Hepatocyte (in vitro differentiated cells): ENCODE measurements around the gene OR6J1.

Source experiments
- CTCF ChIP-seq: fragments of 200-600 bp; sonication (generic); IDR thresholded peaks from 2 replicates; pipeline ENCODE4 v1.5.1; 2016; ENCODE audit warnings: antibody characterized with exemption, mild to moderate bottlenecking; ENCODE audit not compliant: poor library complexity
- EZH2 ChIP-seq: fragments of 200-600 bp; sonication (generic); IDR thresholded peaks from 2 replicates; pipeline ENCODE4 v1.6.1; 2016; ENCODE audit warnings: antibody characterized with exemption, mild to moderate bottlenecking, borderline replicate concordance
- EZH2phosphoT487 ChIP-seq: fragments of 200-600 bp; sonication (generic); IDR thresholded peaks from one replicate; pipeline ENCODE4 v1.6.1; 2018; ENCODE audit warnings: antibody characterized with exemption, mild to moderate bottlenecking, low read depth, moderate library complexity; ENCODE audit not compliant: unreplicated experiment, severe bottlenecking

DNA sequence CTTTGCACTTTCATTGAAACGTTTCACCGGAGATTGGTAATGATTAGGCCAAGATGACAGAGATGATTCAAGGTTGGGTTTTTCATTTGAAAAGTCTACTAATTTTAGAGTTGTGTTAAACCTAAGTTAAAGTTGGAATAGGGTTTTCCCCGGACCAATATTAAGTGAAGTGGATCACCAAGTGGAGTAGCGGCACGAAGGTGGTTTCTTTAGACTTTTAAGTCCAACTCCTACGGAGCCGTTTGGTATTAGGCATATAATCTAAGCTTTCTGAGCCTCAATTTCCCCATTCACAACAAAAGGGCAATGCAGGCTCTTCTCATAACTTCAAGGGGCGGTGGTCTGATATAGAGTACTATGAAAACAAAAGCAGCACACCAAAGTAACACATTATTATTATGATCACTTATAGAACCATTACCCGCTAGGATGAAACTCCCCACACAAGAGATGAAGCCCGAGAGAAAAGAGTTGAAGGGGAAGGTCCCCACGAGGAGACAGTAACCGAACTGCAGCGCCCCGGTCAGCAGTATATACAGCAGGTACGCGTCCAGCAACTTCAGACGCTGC, 55.5 kb downstream of the OR6J1 start:
- TF ChIP-seq CTCF (no peak), EZH2phosphoT487 (no peak), EZH2 (no peak)
